GM23338 (cell line): ENCODE results near the gene ARL5A. TPM values are rescaled to one million over a fixed set of nuclear protein-coding genes. Genes with fewer than 3 reads are reported as not detected.

Experiments used
- ATAC-seq: fragments of 200-7000 bp; cut with Tn5 transposase; 3 replicates; pipeline ENCODE4 v1.9.1; 2020
- DNase-seq: peaks from one replicate; pipeline ENCODE4 v3.0.0-alpha.2; 2015; ENCODE audit warnings: low spot score
- H2AFZ ChIP-seq: fragments of 200-600 bp; sonication (generic); 2 replicates; pipeline ENCODE4 v1.8.0; 2016; ENCODE audit warnings: antibody characterized with exemption, mild to moderate bottlenecking, moderate library complexity
- H3F3A ChIP-seq: fragments of 200-600 bp; sonication (generic); replicated peaks from 2 replicates; pipeline ENCODE4 v1.8.0; 2017; ENCODE audit warnings: antibody characterized with exemption, mixed run types, low read depth
- H3K27ac ChIP-seq: fragments of 200-600 bp; sonication (generic); 2 replicates; pipeline ENCODE4 v1.6.1; 2016; ENCODE audit warnings: low read depth
- H3K27me3 ChIP-seq: fragments of 200-600 bp; sonication (generic); 2 replicates; pipeline ENCODE4 v1.8.0; 2016; ENCODE audit warnings: mild to moderate bottlenecking, mixed run types, moderate library complexity; ENCODE audit not compliant: insufficient read depth
- H3K36me3 ChIP-seq: fragments of 200-600 bp; sonication (generic); 2 replicates; pipeline ENCODE4 v1.8.0; 2016; ENCODE audit warnings: mild to moderate bottlenecking; ENCODE audit not compliant: insufficient read depth
- H3K4me1 ChIP-seq: fragments of 200-600 bp; sonication (generic); 2 replicates; pipeline ENCODE4 v1.8.0; 2016; ENCODE audit warnings: mild to moderate bottlenecking, moderate library complexity; ENCODE audit not compliant: insufficient read depth
- H3K4me2 ChIP-seq: fragments of 200-600 bp; sonication (generic); 2 replicates; pipeline ENCODE4 v1.7.1; 2017; ENCODE audit warnings: mixed run types
- H3K4me3 ChIP-seq: fragments of 200-600 bp; sonication (generic); 2 replicates; pipeline ENCODE4 v1.6.1; 2016; ENCODE audit warnings: mixed run types
- H3K79me2 ChIP-seq: fragments of 200-600 bp; sonication (generic); replicated peaks from 2 replicates; pipeline ENCODE4 v1.8.0; 2017; ENCODE audit warnings: mild to moderate bottlenecking; ENCODE audit not compliant: insufficient read depth
- H3K9me2 ChIP-seq: fragments of 200-600 bp; sonication (generic); 2 replicates; pipeline ENCODE4 v1.8.0; 2017; ENCODE audit not compliant: insufficient read depth
- H4K20me1 ChIP-seq: fragments of 200-600 bp; sonication (generic); replicated peaks from 2 replicates; pipeline ENCODE4 v1.8.0; 2017; ENCODE audit warnings: mild to moderate bottlenecking; ENCODE audit not compliant: insufficient read depth
- H3K27ac Mint-ChIP-seq: 2 replicates; pipeline ENCODE4 v1.8.0; 2020; ENCODE audit warnings: inconsistent platforms, mild to moderate bottlenecking, moderate library complexity, mixed read lengths
- H3K27me3 Mint-ChIP-seq: 3 replicates; pipeline ENCODE4 v1.8.0; 2022; ENCODE audit warnings: low read depth, mild to moderate bottlenecking, moderate library complexity, mixed read lengths, inconsistent platforms; ENCODE audit not compliant: insufficient read depth, poor library complexity
- H3K36me3 Mint-ChIP-seq: 3 replicates; pipeline ENCODE4 v1.8.0; 2021; ENCODE audit warnings: low read depth, mild to moderate bottlenecking, inconsistent platforms, moderate library complexity, mixed read lengths
- H3K4me1 Mint-ChIP-seq: 3 replicates; pipeline ENCODE4 v1.8.0; 2020; ENCODE audit warnings: mild to moderate bottlenecking, inconsistent platforms, mixed read lengths
- H3K4me3 Mint-ChIP-seq: 3 replicates; pipeline ENCODE4 v1.8.0; 2021; ENCODE audit warnings: moderate library complexity, mild to moderate bottlenecking, inconsistent platforms, mixed read lengths
- H3K9me3 Mint-ChIP-seq: 3 replicates; pipeline ENCODE4 v1.8.0; 2020; ENCODE audit warnings: moderate library complexity, mild to moderate bottlenecking, inconsistent platforms, mixed read lengths
- CREB1 ChIP-seq: fragments of 250-450 bp; sonication (Bioruptor Pico); IDR thresholded peaks from 2 replicates; pipeline ENCODE4 v1.5.0; 2020; ENCODE audit warnings: low read depth, mild to moderate bottlenecking, moderate library complexity
- EZH2 ChIP-seq: fragments of 200-600 bp; sonication (generic); IDR thresholded peaks from one replicate; pipeline ENCODE4 v1.8.0; 2017; ENCODE audit warnings: antibody characterized with exemption, mild to moderate bottlenecking, low read depth; ENCODE audit not compliant: unreplicated experiment
- EZH2phosphoT487 ChIP-seq: fragments of 200-600 bp; sonication (generic); IDR thresholded peaks from one replicate; pipeline ENCODE4 v1.8.1; 2018; ENCODE audit warnings: antibody characterized with exemption; ENCODE audit not compliant: unreplicated experiment
- JUNB ChIP-seq: IDR thresholded peaks from one replicate; pipeline ENCODE4 v1.6.1; 2016; ENCODE audit warnings: antibody characterized with exemption; ENCODE audit not compliant: unreplicated experiment
- NANOG ChIP-seq: IDR thresholded peaks from 2 replicates; pipeline ENCODE4 v1.6.1; 2016; ENCODE audit warnings: antibody characterized with exemption, borderline replicate concordance
- POLR2AphosphoS5 ChIP-seq: IDR thresholded peaks from 2 replicates; pipeline ENCODE4 v1.6.1; 2016; ENCODE audit warnings: antibody characterized with exemption, low read depth
- STAT1 ChIP-seq: IDR thresholded peaks from one replicate; pipeline ENCODE4 v1.6.1; 2016; ENCODE audit warnings: antibody characterized with exemption; ENCODE audit not compliant: unreplicated experiment
- ZNF114 ChIP-seq: fragments of 250-450 bp; sonication (Bioruptor Pico); IDR thresholded peaks from 2 replicates; pipeline ENCODE4 v1.5.0; 2020; ENCODE audit warnings: mild to moderate bottlenecking, moderate library complexity
- polyA plus RNA-seq: library from polyadenylated mRNA; unstranded; fragments of >200 nt; fragmentation: Nextera tagmentation; extraction: Ambion mirVana; gene quantifications from 2 replicates; pipeline ENCODE4 v1.2.1, GENCODE V29; 2016
- total RNA-seq: library from RNA; depleted of rRNA; stranded (reverse); fragments of >200 nt; shearing (Covaris generic); gene quantifications from 2 replicates; pipeline ENCODE4 v1.2.3, GENCODE V29; 2014
- TF ChIP-seq, protein P1 (sequence below): fragments of 250-450 bp; sonication (Bioruptor Pico); IDR thresholded peaks from 2 replicates; pipeline ENCODE4 v1.5.0; 2020; ENCODE audit warnings: mild to moderate bottlenecking, moderate library complexity
- TF ChIP-seq, protein P2 (sequence below), 2 experiments: fragments of 200-600 bp in 1 of 2; sonication (generic) in 1 of 2; conservative IDR thresholded peaks; 2 replicates each; pipeline versions ENCODE4 v1.5.1 to v1.6.1; 2016 to 2017; ENCODE audit warnings: antibody characterized with exemption in 2 of 2, low read depth in 2 of 2, mild to moderate bottlenecking in 2 of 2, moderate library complexity in 1 of 2

Gene ARL5A
- total and polyA plus RNA-seq, 2 experiments from 2014 or later = 26.8 to 104 TPM

- TF ChIP-seq, protein P1, sequence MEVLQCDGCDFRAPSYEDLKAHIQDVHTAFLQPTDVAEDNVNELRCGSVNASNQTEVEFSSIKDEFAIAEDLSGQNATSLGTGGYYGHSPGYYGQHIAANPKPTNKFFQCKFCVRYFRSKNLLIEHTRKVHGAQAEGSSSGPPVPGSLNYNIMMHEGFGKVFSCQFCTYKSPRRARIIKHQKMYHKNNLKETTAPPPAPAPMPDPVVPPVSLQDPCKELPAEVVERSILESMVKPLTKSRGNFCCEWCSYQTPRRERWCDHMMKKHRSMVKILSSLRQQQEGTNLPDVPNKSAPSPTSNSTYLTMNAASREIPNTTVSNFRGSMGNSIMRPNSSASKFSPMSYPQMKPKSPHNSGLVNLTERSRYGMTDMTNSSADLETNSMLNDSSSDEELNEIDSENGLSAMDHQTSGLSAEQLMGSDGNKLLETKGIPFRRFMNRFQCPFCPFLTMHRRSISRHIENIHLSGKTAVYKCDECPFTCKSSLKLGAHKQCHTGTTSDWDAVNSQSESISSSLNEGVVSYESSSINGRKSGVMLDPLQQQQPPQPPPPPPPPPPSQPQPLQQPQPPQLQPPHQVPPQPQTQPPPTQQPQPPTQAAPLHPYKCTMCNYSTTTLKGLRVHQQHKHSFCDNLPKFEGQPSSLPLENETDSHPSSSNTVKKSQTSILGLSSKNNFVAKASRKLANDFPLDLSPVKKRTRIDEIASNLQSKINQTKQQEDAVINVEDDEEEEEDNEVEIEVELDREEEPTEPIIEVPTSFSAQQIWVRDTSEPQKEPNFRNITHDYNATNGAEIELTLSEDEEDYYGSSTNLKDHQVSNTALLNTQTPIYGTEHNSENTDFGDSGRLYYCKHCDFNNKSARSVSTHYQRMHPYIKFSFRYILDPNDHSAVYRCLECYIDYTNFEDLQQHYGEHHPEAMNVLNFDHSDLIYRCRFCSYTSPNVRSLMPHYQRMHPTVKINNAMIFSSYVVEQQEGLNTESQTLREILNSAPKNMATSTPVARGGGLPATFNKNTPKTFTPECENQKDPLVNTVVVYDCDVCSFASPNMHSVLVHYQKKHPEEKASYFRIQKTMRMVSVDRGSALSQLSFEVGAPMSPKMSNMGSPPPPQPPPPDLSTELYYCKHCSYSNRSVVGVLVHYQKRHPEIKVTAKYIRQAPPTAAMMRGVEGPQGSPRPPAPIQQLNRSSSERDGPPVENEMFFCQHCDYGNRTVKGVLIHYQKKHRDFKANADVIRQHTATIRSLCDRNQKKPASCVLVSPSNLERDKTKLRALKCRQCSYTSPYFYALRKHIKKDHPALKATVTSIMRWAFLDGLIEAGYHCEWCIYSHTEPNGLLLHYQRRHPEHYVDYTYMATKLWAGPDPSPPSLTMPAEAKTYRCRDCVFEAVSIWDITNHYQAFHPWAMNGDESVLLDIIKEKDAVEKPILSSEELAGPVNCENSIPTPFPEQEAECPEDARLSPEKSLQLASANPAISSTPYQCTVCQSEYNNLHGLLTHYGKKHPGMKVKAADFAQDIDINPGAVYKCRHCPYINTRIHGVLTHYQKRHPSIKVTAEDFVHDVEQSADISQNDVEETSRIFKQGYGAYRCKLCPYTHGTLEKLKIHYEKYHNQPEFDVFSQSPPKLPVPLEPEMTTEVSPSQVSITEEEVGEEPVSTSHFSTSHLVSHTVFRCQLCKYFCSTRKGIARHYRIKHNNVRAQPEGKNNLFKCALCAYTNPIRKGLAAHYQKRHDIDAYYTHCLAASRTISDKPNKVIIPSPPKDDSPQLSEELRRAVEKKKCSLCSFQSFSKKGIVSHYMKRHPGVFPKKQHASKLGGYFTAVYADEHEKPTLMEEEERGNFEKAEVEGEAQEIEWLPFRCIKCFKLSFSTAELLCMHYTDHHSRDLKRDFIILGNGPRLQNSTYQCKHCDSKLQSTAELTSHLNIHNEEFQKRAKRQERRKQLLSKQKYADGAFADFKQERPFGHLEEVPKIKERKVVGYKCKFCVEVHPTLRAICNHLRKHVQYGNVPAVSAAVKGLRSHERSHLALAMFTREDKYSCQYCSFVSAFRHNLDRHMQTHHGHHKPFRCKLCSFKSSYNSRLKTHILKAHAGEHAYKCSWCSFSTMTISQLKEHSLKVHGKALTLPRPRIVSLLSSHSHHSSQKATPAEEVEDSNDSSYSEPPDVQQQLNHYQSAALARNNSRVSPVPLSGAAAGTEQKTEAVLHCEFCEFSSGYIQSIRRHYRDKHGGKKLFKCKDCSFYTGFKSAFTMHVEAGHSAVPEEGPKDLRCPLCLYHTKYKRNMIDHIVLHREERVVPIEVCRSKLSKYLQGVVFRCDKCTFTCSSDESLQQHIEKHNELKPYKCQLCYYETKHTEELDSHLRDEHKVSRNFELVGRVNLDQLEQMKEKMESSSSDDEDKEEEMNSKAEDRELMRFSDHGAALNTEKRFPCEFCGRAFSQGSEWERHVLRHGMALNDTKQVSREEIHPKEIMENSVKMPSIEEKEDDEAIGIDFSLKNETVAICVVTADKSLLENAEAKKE (CRISPR knock-in tag) = no peak
- TF ChIP-seq NANOG (no peak), ZNF114 (CRISPR knock-in tag) (no peak), EZH2 (no peak), JUNB (no peak), EZH2phosphoT487 (no peak)
Observed at GRCh38 chr2:151796774-151797173, 31.4 kb downstream of the ARL5A start (continued).

- Mint-ChIP-seq H3K27ac (no peak overlapping the region), H3K27me3 (no peaks in the 10 kb centered on the region), H3K9me3 (no peaks in the 10 kb centered on the region; the same call in 2 of the 3 replicates), H3K4me3 (no peak overlapping the region), H3K36me3 (peaks cover 6% of the 10 kb centered on the region; the same call in 2 of the 3 replicates), H3K4me1 (peaks cover 18% of the 10 kb centered on the region)
- H3K9me2 ChIP-seq = no peaks in the 10 kb centered on the region
- 0 out of 2 replicates have a peak overlapping the region, but pooled peaks have one; percentile 4 for H3K27ac ChIP-seq
- DNase-seq = no peak
- peaks cover 17% of the 10 kb centered on the region for H3K4me1 ChIP-seq
- no peak overlapping the region for H3K4me2 ChIP-seq
- H4K20me1 ChIP-seq = peaks cover 3% of the 10 kb centered on the region; the same call in 1 of the 2 replicates
- no peaks in the 10 kb centered on the region for H3F3A ChIP-seq
- no peak for ATAC-seq
- no peaks in the 10 kb centered on the region for H3K79me2 ChIP-seq
- H3K36me3 ChIP-seq = no peaks in the 10 kb centered on the region; the same call in 1 of the 2 replicates
- no peak overlapping the region for H2AFZ ChIP-seq
- H3K4me3 ChIP-seq = no peak overlapping the region
- H3K27me3 ChIP-seq = no peaks in the 10 kb centered on the region
- TF ChIP-seq, protein P2, sequence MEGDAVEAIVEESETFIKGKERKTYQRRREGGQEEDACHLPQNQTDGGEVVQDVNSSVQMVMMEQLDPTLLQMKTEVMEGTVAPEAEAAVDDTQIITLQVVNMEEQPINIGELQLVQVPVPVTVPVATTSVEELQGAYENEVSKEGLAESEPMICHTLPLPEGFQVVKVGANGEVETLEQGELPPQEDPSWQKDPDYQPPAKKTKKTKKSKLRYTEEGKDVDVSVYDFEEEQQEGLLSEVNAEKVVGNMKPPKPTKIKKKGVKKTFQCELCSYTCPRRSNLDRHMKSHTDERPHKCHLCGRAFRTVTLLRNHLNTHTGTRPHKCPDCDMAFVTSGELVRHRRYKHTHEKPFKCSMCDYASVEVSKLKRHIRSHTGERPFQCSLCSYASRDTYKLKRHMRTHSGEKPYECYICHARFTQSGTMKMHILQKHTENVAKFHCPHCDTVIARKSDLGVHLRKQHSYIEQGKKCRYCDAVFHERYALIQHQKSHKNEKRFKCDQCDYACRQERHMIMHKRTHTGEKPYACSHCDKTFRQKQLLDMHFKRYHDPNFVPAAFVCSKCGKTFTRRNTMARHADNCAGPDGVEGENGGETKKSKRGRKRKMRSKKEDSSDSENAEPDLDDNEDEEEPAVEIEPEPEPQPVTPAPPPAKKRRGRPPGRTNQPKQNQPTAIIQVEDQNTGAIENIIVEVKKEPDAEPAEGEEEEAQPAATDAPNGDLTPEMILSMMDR (conservative IDR thresholded peaks at IDR 0.05; ENCODE audit: low read depth in 2 of 2) = no peak
- TF ChIP-seq CREB1 (CRISPR knock-in tag) (no peak), JUNB (no peak), NANOG (no peak), EZH2 (no peak), POLR2AphosphoS5 (no peak), ZNF114 (CRISPR knock-in tag) (no peak), STAT1 (no peak)
Observed at GRCh38 chr2:151795646-151796240, 32.5 kb downstream of the ARL5A start.
